ENCODE results near the gene CBY1.
A peak's percentile ranks its signal among the peaks of the same experiment; 100 is the strongest.

CBY1 gene

DNA sequence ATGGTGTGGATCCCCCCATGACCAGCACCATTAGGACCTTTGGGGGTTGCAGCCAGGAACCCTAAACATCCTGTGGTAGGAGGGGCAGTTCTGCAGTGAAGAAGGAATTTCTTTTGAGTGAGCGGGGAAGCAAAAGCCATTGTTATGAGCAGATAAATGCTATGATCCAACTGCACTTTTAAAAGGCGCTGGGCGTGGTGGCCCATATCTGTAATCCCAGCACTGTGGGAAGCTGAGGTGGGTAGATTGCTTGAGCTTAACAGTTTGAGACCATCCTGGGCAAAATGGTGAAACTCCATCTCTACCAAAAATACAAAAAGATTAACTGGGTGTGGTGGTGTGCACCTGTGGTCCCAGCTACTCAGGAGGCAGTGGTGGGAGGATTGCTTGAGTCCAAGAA is 19.4 kb downstream of the CBY1 start:
- no peak for DNase-seq (ENCODE audit: low spot score)
- H3K27me3 Mint-ChIP-seq (ENCODE audit: low read depth): no peaks in the 10 kb centered on the region
- H3K36me3 Mint-ChIP-seq (ENCODE audit: low read depth): peaks cover 13% of the 10 kb centered on the region
- H3K4me3 Mint-ChIP-seq: no peak overlapping the region
- H3K9me3 Mint-ChIP-seq: no peaks in the 10 kb centered on the region
- no peak overlapping the region for H3K27ac Mint-ChIP-seq
- H3K4me1 Mint-ChIP-seq (ENCODE audit: low read depth): no peaks in the 10 kb centered on the region

GRCh38 chr22:38681582-38682335 is 25.3 kb downstream of the CBY1 start, which contains the start of gene TOMM22:
Gene TOMM22, plus strand, starts transcription at chr22:38681957. Its CDS starts 22 bp downstream, at chr22:38681979.
- Mint-ChIP-seq H3K4me1 (ENCODE audit: low read depth) (peaks cover 16% of the 10 kb centered on the region), H3K4me3 (peak within 1 kb of the TSS; percentile 99), H3K36me3 (ENCODE audit: low read depth) (peaks cover 37% of the 10 kb centered on the region), H3K27ac (peak within 1 kb of the TSS; percentile 98), H3K27me3 (ENCODE audit: low read depth) (no peaks in the 10 kb centered on the region), H3K9me3 (no peaks in the 10 kb centered on the region)
- peak; percentile 88 for DNase-seq (ENCODE audit: low spot score)

- H3K9me3 Mint-ChIP-seq: no peaks in the 10 kb centered on the region
- DNase-seq (ENCODE audit: low spot score): no peak
- no peak overlapping the region for H3K27ac Mint-ChIP-seq
- no peaks in the 10 kb centered on the region for H3K27me3 Mint-ChIP-seq (ENCODE audit: low read depth)
- peaks cover 16% of the 10 kb centered on the region for H3K4me1 Mint-ChIP-seq (ENCODE audit: low read depth)
- no peak overlapping the region for H3K4me3 Mint-ChIP-seq
- H3K36me3 Mint-ChIP-seq (ENCODE audit: low read depth): peaks cover 58% of the 10 kb centered on the region
Observed at GRCh38 chr22:38684895-38685294, 28.5 kb downstream of the CBY1 start.

DNA sequence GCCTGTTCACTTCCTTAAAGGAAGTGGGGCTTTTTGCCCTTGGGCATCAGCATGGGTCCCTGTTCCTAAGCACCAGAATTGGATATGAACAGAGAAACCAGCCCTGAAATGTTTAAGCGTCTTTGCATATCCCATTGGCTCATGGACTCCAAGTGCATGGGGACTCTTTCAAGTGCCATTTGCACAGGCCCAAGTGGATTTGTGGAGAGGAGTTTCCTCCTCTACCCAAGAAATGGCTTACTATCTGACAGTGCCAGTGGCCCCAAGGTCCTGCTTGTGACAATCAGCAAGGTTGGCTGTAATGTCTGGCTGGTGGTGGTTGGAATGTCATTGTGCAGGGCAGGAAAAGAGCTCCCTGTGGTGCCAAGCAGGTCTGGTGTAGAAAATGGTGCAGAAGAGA is 29.3 kb downstream of the CBY1 start:
- Mint-ChIP-seq H3K27me3 (ENCODE audit: low read depth) (no peaks in the 10 kb centered on the region), H3K4me1 (ENCODE audit: low read depth) (peaks cover 16% of the 10 kb centered on the region), H3K4me3 (no peak overlapping the region), H3K27ac (no peak overlapping the region), H3K9me3 (no peaks in the 10 kb centered on the region), H3K36me3 (ENCODE audit: low read depth) (peaks cover 58% of the 10 kb centered on the region)
- DNase-seq (ENCODE audit: low spot score): no peak

GRCh38 chr22:38689651-38690050 is 33.2 kb downstream of the CBY1 start:
- Mint-ChIP-seq H3K27me3 (ENCODE audit: low read depth) (no peaks in the 10 kb centered on the region), H3K4me3 (no peak overlapping the region), H3K4me1 (ENCODE audit: low read depth) (peaks cover 12% of the 10 kb centered on the region), H3K36me3 (ENCODE audit: low read depth) (peaks cover 55% of the 10 kb centered on the region), H3K27ac (no peak overlapping the region), H3K9me3 (no peaks in the 10 kb centered on the region)
- DNase-seq (ENCODE audit: low spot score): no peak

DNA sequence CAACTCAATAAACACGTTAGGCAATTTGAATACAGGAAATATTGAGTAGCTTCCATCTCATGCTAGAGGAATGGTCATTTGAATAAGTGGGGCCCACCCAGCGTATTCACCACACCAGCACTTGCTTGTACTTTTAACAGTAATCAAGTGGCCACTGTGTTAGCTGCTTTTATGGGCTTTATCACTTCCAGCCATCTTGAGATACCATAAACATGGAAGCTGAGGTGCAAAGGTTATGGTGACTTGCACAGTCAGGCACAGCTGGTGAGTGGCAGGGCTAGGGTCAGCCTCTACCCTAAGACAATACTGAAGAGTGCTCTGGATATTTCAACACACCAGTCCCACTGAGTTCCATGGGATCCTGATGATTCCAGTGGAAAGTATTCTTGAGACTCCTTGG is 37.6 kb downstream of the CBY1 start:
- no peak for DNase-seq (ENCODE audit: low spot score)
- Mint-ChIP-seq H3K4me1 (ENCODE audit: low read depth) (peaks cover 43% of the 10 kb centered on the region), H3K4me3 (no peak overlapping the region), H3K9me3 (no peaks in the 10 kb centered on the region), H3K36me3 (ENCODE audit: low read depth) (peaks cover 55% of the 10 kb centered on the region), H3K27ac (no peak overlapping the region), H3K27me3 (ENCODE audit: low read depth) (no peaks in the 10 kb centered on the region)

DNA sequence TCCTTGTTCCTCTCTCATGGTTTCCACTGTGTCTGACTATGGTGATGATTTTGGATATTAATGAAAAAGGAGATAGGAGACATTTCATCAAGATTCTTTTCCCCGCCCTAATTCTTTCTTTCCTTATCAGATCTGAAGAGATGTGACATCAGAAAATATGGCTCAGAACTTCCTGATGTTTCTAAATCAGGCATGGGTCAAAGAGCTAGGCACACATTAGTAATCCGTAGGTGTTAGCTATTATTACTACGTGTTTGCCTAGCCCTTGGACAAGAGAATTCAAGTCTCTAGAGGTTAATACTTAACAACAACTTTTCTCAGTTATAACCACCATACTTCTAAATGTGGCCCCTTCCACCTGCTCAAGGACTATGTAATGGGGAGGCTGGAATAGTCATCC is 38.5 kb downstream of the CBY1 start:
- DNase-seq (ENCODE audit: low spot score): no peak
- Mint-ChIP-seq H3K27ac (peak overlapping the region; percentile 74), H3K9me3 (no peaks in the 10 kb centered on the region), H3K4me1 (ENCODE audit: low read depth) (peaks cover 52% of the 10 kb centered on the region), H3K4me3 (no peak overlapping the region), H3K36me3 (ENCODE audit: low read depth) (peaks cover 48% of the 10 kb centered on the region), H3K27me3 (ENCODE audit: low read depth) (no peaks in the 10 kb centered on the region)

DNA sequence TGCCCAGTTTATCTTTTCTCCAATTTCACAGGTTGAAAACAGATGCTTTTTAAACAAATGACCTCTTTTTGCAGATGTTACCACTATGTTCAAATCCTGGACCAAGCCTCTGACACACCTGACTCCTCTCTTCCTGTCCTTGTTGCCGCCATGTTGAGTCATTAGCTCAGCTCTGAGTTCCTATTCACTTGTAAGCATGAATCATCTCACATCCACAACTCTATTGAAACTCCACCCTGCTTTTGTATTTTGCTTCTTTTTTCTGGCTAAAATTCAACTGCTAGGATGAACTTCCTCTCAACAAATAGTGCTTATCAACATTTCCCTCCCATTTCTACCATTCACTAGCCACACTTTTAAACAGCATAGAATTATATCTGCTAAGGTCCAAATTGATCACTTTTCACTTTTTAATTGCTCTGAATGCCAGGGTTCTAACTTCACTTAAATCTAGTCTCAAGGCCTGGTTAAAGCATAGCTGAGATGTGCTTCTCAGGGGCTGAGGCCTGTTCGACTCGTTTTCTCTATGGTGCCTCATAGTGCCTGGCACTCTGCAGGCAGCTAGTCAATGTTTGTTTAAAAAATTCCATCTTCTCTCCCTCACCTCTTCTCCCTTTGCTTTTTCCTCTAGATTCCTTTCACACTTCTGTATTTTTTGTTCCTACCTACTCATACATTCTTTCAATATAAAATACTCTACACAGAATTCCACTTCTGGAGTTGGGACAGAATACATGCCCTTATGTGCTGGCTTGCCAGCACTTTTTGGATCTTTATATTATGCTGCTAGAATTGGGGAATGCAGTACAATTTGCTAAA is 40.4 kb downstream of the CBY1 start:
- Mint-ChIP-seq H3K4me1 (ENCODE audit: low read depth) (peaks cover 51% of the 10 kb centered on the region), H3K27ac (peak overlapping the region; percentile 89), H3K27me3 (ENCODE audit: low read depth) (no peaks in the 10 kb centered on the region), H3K9me3 (no peaks in the 10 kb centered on the region), H3K4me3 (peak overlapping the region; percentile 94), H3K36me3 (ENCODE audit: low read depth) (peaks cover 45% of the 10 kb centered on the region)
- DNase-seq (ENCODE audit: low spot score): peak; percentile 53

GRCh38 chr22:38697425-38698089 is 41.1 kb downstream of the CBY1 start:
- Mint-ChIP-seq H3K9me3 (no peaks in the 10 kb centered on the region), H3K27ac (peak overlapping the region; percentile 89), H3K36me3 (ENCODE audit: low read depth) (peaks cover 44% of the 10 kb centered on the region), H3K4me1 (ENCODE audit: low read depth) (peaks cover 51% of the 10 kb centered on the region), H3K4me3 (peak overlapping the region; percentile 94), H3K27me3 (ENCODE audit: low read depth) (no peaks in the 10 kb centered on the region)
- DNase-seq (ENCODE audit: low spot score): no peak

GRCh38 chr22:38698407-38699094 is 42.1 kb downstream of the CBY1 start:
- no peaks in the 10 kb centered on the region for H3K9me3 Mint-ChIP-seq
- H3K36me3 Mint-ChIP-seq (ENCODE audit: low read depth): peaks cover 35% of the 10 kb centered on the region
- H3K4me3 Mint-ChIP-seq: peak overlapping the region; percentile 94
- H3K4me1 Mint-ChIP-seq (ENCODE audit: low read depth): peaks cover 46% of the 10 kb centered on the region
- no peaks in the 10 kb centered on the region for H3K27me3 Mint-ChIP-seq (ENCODE audit: low read depth)
- peak overlapping the region; percentile 89 for H3K27ac Mint-ChIP-seq
- DNase-seq (ENCODE audit: low spot score): no peak

DNA sequence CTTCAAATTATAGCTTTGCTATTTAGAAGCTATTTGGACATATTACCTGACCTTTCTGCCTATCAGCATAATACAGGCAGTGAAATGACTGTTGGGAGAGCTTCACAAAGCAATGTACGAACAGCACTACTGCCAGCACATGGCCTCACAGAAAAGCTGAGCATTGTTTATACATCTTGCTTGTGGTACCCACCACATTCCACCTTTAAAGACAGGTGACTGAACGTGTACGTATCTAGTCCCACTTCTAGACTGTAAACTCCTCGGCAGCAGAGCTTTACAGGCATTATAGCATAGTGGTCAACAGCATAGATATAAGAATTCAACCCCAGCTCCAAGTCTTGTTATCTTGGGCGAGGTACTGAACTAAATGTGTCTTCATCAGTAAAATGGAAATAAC is 42.7 kb downstream of the CBY1 start:
- no peaks in the 10 kb centered on the region for H3K27me3 Mint-ChIP-seq (ENCODE audit: low read depth)
- H3K9me3 Mint-ChIP-seq: no peaks in the 10 kb centered on the region
- no peak for DNase-seq (ENCODE audit: low spot score)
- peak overlapping the region; percentile 94 for H3K4me3 Mint-ChIP-seq
- H3K36me3 Mint-ChIP-seq (ENCODE audit: low read depth): peaks cover 33% of the 10 kb centered on the region
- H3K27ac Mint-ChIP-seq: peak overlapping the region; percentile 89
- H3K4me1 Mint-ChIP-seq (ENCODE audit: low read depth): peaks cover 50% of the 10 kb centered on the region

DNA sequence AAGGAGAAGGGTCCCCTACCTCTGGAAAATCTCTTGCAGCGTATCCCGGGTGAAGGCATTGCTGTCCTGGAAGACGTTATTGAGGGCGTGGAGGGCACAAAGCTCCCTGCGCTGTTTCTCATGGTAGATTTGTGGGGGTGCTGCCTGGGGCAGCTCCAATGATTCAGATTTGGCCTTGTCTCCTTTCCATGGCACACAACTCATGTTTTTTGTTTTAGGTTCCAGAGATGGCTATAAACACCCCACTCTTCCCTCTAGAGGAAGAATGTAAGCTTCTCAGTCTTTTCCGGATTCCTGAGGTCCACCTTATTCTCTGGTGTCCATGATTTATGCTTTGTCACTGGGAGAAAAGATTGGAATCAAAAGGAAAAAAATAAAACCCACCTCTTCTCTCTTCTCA is 43.3 kb downstream of the CBY1 start:
- H3K27ac Mint-ChIP-seq: peak overlapping the region; percentile 89
- no peaks in the 10 kb centered on the region for H3K27me3 Mint-ChIP-seq (ENCODE audit: low read depth)
- H3K36me3 Mint-ChIP-seq (ENCODE audit: low read depth): peaks cover 29% of the 10 kb centered on the region
- DNase-seq (ENCODE audit: low spot score): no peak
- peak overlapping the region; percentile 94 for H3K4me3 Mint-ChIP-seq
- H3K4me1 Mint-ChIP-seq (ENCODE audit: low read depth): peaks cover 54% of the 10 kb centered on the region
- H3K9me3 Mint-ChIP-seq: no peaks in the 10 kb centered on the region

GRCh38 chr22:38700270-38700788 is 43.9 kb downstream of the CBY1 start:
- Mint-ChIP-seq H3K27ac (peak overlapping the region; percentile 100), H3K9me3 (no peaks in the 10 kb centered on the region), H3K4me1 (ENCODE audit: low read depth) (peaks cover 54% of the 10 kb centered on the region), H3K27me3 (ENCODE audit: low read depth) (no peaks in the 10 kb centered on the region), H3K36me3 (ENCODE audit: low read depth) (peaks cover 24% of the 10 kb centered on the region), H3K4me3 (peak overlapping the region; percentile 96)
- no peak for DNase-seq (ENCODE audit: low spot score)

All from T-helper 2 cell treated with Interferon-gamma antibody and Interleukin-4, amounts not matched to agents 5 μg/mL and 100 μg/mL, for 36 hours (primary cell).